TTC549 (cell line): ENCODE data around the gene LIF.
"Not testable (repeated sequence)": the region's sequence is repeated elsewhere in the genome, so short reads cannot be mapped to it uniquely, and the experiment has no call there.

ENCODE experiments used
- FAIRE-seq: peaks from 2 replicates; lab custom pipeline; 2012; peaks lifted over from hg19 to GRCh38; lab: Jason Lieb, UNC

LIF gene

GRCh38 chr22:30241576-30242371 is 4.8 kb downstream of the LIF start:
- FAIRE-seq: no peak

GRCh38 chr22:30240541-30241417 is 5.8 kb downstream of the LIF start:
- FAIRE-seq: no peak

GRCh38 chr22:30239488-30240405 is 6.8 kb downstream of the LIF start:
- FAIRE-seq: no peak

- no peak for FAIRE-seq
Measured at GRCh38 chr22:30238661-30239487, 7.7 kb downstream of the LIF start.

- FAIRE-seq: no peak
Measured at GRCh38 chr22:30238136-30238535, 8.4 kb downstream of the LIF start.

- no peak for FAIRE-seq
Measured at GRCh38 chr22:30236875-30237274, 9.7 kb downstream of the LIF start.

- FAIRE-seq: peak; percentile 34
Measured at GRCh38 chr22:30235687-30236170, 10.8 kb downstream of the LIF start.

GRCh38 chr22:30234786-30235470 is 11.6 kb downstream of the LIF start:
- FAIRE-seq: no peak

GRCh38 chr22:30234325-30234724 is 12.2 kb downstream of the LIF start:
- not testable (repeated sequence) for FAIRE-seq

- no peak for FAIRE-seq
Measured at GRCh38 chr22:30233582-30233981, 13.0 kb downstream of the LIF start.

- FAIRE-seq: no peak
Measured at GRCh38 chr22:30232716-30233218, 13.8 kb downstream of the LIF start.

- no peak for FAIRE-seq
Measured at GRCh38 chr22:30230787-30231461, 15.6 kb downstream of the LIF start.

GRCh38 chr22:30230330-30230729 is 16.2 kb downstream of the LIF start:
- no peak for FAIRE-seq

GRCh38 chr22:30228509-30229359 is 17.8 kb downstream of the LIF start:
- FAIRE-seq: no peak

- FAIRE-seq: no peak
Measured at GRCh38 chr22:30227438-30228228, 18.9 kb downstream of the LIF start.

- no peak for FAIRE-seq
Measured at GRCh38 chr22:30226192-30226832, 20.2 kb downstream of the LIF start.

- no peak for FAIRE-seq
Measured at GRCh38 chr22:30225220-30225927, 21.2 kb downstream of the LIF start.
